Raji (cell line): ENCODE results near the gene SLC24A3.

Source experiments
- POLR2A ChIP-seq: IDR thresholded peaks from 2 replicates; pipeline ENCODE4 v1.6.1; 2011; ENCODE audit warnings: low read depth, low read length, control low read depth; ENCODE audit not compliant: insufficient read depth

SLC24A3 gene

GRCh38 chr20:19571996-19572395 lies 359.6 kb downstream of the SLC24A3 start:
- TF ChIP-seq POLR2A: no peak

GRCh38 chr20:19577692-19578091 lies 365.2 kb downstream of the SLC24A3 start:
- TF ChIP-seq POLR2A: no peak

GRCh38 chr20:19582782-19583181 lies 370.3 kb downstream of the SLC24A3 start:
- no peak for TF ChIP-seq POLR2A

- TF ChIP-seq POLR2A: no peak
These were observed 371.2 kb downstream of the SLC24A3 start for GRCh38 chr20:19583532-19584175.

GRCh38 chr20:19588241-19588640 lies 375.8 kb downstream of the SLC24A3 start:
- no peak for TF ChIP-seq POLR2A

- no peak for TF ChIP-seq POLR2A
These were observed 376.3 kb downstream of the SLC24A3 start for GRCh38 chr20:19588732-19589131.

- TF ChIP-seq POLR2A: no peak
These were observed 377.4 kb downstream of the SLC24A3 start for GRCh38 chr20:19589787-19590362.

GRCh38 chr20:19590382-19590781 lies 377.9 kb downstream of the SLC24A3 start:
- TF ChIP-seq POLR2A: no peak

GRCh38 chr20:19593762-19594161 lies 381.3 kb downstream of the SLC24A3 start:
- TF ChIP-seq POLR2A: no peak

GRCh38 chr20:19594896-19595295 lies 382.5 kb downstream of the SLC24A3 start:
- TF ChIP-seq POLR2A: no peak

GRCh38 chr20:19598117-19598850 lies 385.8 kb downstream of the SLC24A3 start:
- no peak for TF ChIP-seq POLR2A

- TF ChIP-seq POLR2A: no peak
These were observed 386.8 kb downstream of the SLC24A3 start for GRCh38 chr20:19599200-19599599.

- no peak for TF ChIP-seq POLR2A
These were observed 387.6 kb downstream of the SLC24A3 start for GRCh38 chr20:19600042-19600441.

- TF ChIP-seq POLR2A: no peak
These were observed 388.8 kb downstream of the SLC24A3 start for GRCh38 chr20:19601126-19601810.

- TF ChIP-seq POLR2A: no peak
These were observed 390.4 kb downstream of the SLC24A3 start for GRCh38 chr20:19602675-19603375.
